Measurements from ENCODE around the gene KMT5B. TPM values are rescaled to one million over a fixed set of nuclear protein-coding genes. Genes with fewer than 3 reads are reported as not detected.

KMT5B gene
- total RNA-seq, 1 experiment from 2014 or later: 39.2 TPM

DNA sequence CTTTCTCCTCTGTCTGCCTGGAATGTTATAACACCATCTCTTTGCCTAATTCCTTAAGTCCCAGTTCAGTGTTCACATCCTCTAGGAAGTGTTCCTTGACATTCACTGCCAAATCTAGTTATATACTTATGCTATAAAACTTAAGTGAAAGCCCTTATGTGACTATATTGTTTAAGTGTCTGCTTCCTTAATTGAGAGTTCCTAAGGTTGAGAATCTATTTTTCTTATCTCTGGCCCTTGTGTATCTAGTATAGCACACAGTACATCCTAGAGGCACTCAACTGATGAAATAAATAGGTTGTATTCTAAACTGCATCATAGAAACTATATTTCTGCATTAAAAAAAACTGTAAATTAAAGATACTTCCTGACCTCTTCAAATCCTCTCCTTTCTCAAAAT is 16.9 kb downstream of the KMT5B start:
- intact Hi-C loops (cut with micrococcal nuclease; ENCODE audit: unreplicated experiment): no loop called here
- no peak overlapping the region for H3K27ac Mint-ChIP-seq (ENCODE audit: unreplicated experiment)
- CTCF ChIA-PET: interaction anchor here (0.7 kb wide), 1 partner anchor 63 kb away, joined by 4 read pairs; no protein-coding TSS in a partner anchor
- peaks cover 5% of the 10 kb centered on the region for H3K36me3 Mint-ChIP-seq (ENCODE audit: insufficient read depth, unreplicated experiment)
- peaks cover 38% of the 10 kb centered on the region for H3K4me1 Mint-ChIP-seq (ENCODE audit: low read depth, unreplicated experiment)
- TF ChIP-seq, protein P1, sequence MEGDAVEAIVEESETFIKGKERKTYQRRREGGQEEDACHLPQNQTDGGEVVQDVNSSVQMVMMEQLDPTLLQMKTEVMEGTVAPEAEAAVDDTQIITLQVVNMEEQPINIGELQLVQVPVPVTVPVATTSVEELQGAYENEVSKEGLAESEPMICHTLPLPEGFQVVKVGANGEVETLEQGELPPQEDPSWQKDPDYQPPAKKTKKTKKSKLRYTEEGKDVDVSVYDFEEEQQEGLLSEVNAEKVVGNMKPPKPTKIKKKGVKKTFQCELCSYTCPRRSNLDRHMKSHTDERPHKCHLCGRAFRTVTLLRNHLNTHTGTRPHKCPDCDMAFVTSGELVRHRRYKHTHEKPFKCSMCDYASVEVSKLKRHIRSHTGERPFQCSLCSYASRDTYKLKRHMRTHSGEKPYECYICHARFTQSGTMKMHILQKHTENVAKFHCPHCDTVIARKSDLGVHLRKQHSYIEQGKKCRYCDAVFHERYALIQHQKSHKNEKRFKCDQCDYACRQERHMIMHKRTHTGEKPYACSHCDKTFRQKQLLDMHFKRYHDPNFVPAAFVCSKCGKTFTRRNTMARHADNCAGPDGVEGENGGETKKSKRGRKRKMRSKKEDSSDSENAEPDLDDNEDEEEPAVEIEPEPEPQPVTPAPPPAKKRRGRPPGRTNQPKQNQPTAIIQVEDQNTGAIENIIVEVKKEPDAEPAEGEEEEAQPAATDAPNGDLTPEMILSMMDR (IDR thresholded peaks at IDR 0.05; ENCODE audit: unreplicated experiment): no peak
- no peaks in the 10 kb centered on the region for H3K27me3 Mint-ChIP-seq (ENCODE audit: unreplicated experiment)
- no peak for DNase-seq
- no peak overlapping the region for H3K4me3 Mint-ChIP-seq (ENCODE audit: low read depth, unreplicated experiment)
- H3K9me3 Mint-ChIP-seq (ENCODE audit: low read depth, unreplicated experiment): no peaks in the 10 kb centered on the region
- BruUV-seq (replicated peaks): no TSS peak

DNA sequence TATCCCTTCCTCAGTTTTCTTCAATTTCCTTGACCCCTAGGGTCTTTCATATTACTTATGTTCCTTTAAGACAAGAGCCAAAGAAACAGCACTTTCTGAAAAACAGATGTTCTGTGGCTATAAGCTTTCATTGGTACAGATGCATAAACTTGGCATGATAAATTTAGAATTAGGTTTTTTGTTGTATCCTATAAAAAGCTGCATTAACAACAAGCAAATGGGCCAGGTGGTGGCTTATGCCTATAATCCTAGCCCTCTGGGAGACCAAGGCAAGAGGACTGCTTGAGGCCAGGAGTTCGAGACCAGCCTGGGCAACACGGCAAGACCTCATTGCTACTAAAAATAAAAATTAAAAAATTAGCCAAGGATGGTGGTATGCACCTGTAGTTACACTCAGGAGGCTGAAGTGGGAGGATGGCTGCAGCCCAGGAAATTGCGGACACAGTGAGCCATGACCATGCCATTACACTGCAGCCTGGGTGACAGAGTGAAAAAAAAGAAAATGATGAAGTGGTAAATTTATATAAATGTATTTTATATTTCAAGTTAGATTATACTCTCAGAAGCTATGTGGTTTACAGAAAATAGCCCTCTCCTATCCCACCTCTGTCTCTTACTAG is 18.3 kb downstream of the KMT5B start:
- H3K27ac Mint-ChIP-seq (ENCODE audit: unreplicated experiment): no peak overlapping the region
- no peaks in the 10 kb centered on the region for H3K9me3 Mint-ChIP-seq (ENCODE audit: low read depth, unreplicated experiment)
- intact Hi-C loops (cut with micrococcal nuclease; ENCODE audit: unreplicated experiment): no loop called here
- H3K4me1 Mint-ChIP-seq (ENCODE audit: low read depth, unreplicated experiment): peaks cover 27% of the 10 kb centered on the region
- CTCF ChIA-PET: interaction anchor here (0.7 kb wide), 2 partner anchors 15 to 23 kb away, joined by 3 to 4 read pairs; no protein-coding TSS in a partner anchor
- H3K4me3 Mint-ChIP-seq (ENCODE audit: low read depth, unreplicated experiment): no peak overlapping the region
- DNase-seq: no peak
- TF ChIP-seq, protein P1 (IDR thresholded peaks at IDR 0.05; ENCODE audit: unreplicated experiment): no peak
- H3K36me3 Mint-ChIP-seq (ENCODE audit: insufficient read depth, unreplicated experiment): peaks cover 5% of the 10 kb centered on the region
- no peaks in the 10 kb centered on the region for H3K27me3 Mint-ChIP-seq (ENCODE audit: unreplicated experiment)
- BruUV-seq (replicated peaks): no TSS peak

DNA sequence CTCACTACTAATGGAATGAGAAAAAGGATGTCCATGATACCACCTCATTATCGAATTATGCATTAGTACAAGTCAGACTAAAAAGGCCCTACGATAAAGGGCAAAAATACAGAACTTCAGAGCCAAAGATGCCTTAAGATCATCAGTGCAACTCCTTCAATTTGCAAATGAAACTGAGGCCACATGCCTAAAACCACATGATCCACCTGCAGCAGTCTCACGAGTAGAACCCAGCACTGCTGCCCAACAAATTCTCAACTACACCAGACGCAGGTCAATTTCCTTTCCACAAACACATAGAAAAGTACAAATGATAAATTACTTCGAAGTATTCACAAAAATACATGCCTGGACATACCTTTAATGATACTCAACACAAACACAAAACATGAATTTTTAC is 20.1 kb downstream of the KMT5B start:
- Mint-ChIP-seq H3K27me3 (ENCODE audit: unreplicated experiment) (no peaks in the 10 kb centered on the region), H3K4me1 (ENCODE audit: low read depth, unreplicated experiment) (peaks cover 20% of the 10 kb centered on the region), H3K4me3 (ENCODE audit: low read depth, unreplicated experiment) (no peak overlapping the region), H3K36me3 (ENCODE audit: insufficient read depth, unreplicated experiment) (peaks cover 2% of the 10 kb centered on the region), H3K27ac (ENCODE audit: unreplicated experiment) (no peak overlapping the region), H3K9me3 (ENCODE audit: low read depth, unreplicated experiment) (no peaks in the 10 kb centered on the region)
- intact Hi-C loops (cut with micrococcal nuclease; ENCODE audit: unreplicated experiment): no loop called here
- DNase-seq: no peak
- TF ChIP-seq, protein P1 (IDR thresholded peaks at IDR 0.05; ENCODE audit: unreplicated experiment): no peak
- no TSS peak for BruUV-seq (replicated peaks)
- CTCF ChIA-PET: interaction anchor here (0.7 to 3.1 kb wide), 3 partner anchors 10 to 81 kb away, joined by 3 to 9 read pairs (median 3); no protein-coding TSS in a partner anchor

GRCh38 chr11:68191661-68192579 is 21.2 kb downstream of the KMT5B start:
- DNase-seq: no peak
- intact Hi-C loops (cut with micrococcal nuclease; ENCODE audit: unreplicated experiment): no loop called here
- peaks cover 17% of the 10 kb centered on the region for H3K4me1 Mint-ChIP-seq (ENCODE audit: low read depth, unreplicated experiment)
- no TSS peak for BruUV-seq (replicated peaks)
- peaks cover 7% of the 10 kb centered on the region for H3K36me3 Mint-ChIP-seq (ENCODE audit: insufficient read depth, unreplicated experiment)
- TF ChIP-seq, protein P1 (IDR thresholded peaks at IDR 0.05; ENCODE audit: unreplicated experiment): no peak
- CTCF ChIA-PET: interaction anchor here (0.6 to 3.1 kb wide), 3 partner anchors 11 to 229 kb away, joined by 3 to 9 read pairs (median 4); no protein-coding TSS in a partner anchor
- H3K4me3 Mint-ChIP-seq (ENCODE audit: low read depth, unreplicated experiment): no peak overlapping the region
- no peaks in the 10 kb centered on the region for H3K27me3 Mint-ChIP-seq (ENCODE audit: unreplicated experiment)
- H3K27ac Mint-ChIP-seq (ENCODE audit: unreplicated experiment): peak overlapping the region; percentile 31
- no peaks in the 10 kb centered on the region for H3K9me3 Mint-ChIP-seq (ENCODE audit: low read depth, unreplicated experiment)
